NCI-H2227 (cell line): Measurements from ENCODE around the gene UNC45B.
"Not testable (repeated sequence)": the region's sequence is repeated elsewhere in the genome, so short reads cannot be mapped to it uniquely, and the experiment has no call there.

ENCODE experiments used
- DNase-seq: peaks from one replicate; lab custom pipeline; 2025; ENCODE audit not compliant: unreplicated experiment; lab: John Stamatoyannopoulos, UW

The UNC45B gene

DNA sequence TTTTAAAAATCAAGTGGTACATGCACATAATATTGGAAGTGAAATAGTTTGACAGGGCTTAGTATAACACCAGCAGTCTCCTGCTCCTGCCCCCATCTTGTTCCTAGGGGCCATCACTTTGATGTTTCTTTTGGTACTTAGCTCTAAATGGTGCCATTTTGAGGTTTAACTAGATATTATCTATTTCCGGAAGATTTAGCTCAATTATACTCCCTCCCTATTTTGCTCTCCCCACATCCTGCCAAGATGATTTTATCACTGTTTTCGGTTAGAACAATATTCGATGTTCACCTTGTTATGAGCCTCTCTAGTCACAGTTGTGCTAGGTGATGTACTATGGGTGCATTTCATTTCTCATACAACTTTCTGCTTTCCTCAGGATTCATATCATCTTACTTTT, 66.6 kb downstream of the UNC45B start:
- no peak for DNase-seq

DNA sequence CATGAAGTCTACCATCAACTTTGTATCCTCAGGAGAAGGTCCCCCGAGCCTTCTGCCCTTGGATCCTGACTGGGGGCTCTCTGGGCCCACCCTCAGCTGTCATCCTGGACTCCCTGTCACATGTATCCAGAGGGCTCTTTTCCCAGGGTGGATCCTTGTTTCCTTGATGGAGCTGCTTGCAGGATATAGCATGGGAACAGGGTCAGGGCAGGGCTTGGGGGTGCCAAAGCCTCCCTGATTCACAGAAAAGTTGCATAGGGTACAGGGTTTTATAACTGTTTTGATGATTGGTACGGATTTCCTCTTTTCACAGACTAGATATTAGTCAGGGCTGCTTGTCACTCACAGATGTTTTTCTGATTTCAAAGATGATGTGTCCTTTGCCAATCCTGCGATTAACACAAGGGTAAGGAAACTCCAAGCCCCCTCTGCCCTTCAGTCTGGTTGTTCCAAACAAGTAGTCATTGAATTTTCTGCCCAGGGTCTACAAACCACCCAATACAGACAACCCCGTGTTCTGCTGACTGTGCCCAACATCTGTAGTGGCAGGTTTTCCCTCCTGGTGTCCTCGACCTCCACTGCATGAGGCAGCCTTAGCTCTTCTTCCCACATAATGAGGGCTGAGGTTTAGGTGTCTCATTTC, 67.1 kb downstream of the UNC45B start:
- DNase-seq: no peak

DNA sequence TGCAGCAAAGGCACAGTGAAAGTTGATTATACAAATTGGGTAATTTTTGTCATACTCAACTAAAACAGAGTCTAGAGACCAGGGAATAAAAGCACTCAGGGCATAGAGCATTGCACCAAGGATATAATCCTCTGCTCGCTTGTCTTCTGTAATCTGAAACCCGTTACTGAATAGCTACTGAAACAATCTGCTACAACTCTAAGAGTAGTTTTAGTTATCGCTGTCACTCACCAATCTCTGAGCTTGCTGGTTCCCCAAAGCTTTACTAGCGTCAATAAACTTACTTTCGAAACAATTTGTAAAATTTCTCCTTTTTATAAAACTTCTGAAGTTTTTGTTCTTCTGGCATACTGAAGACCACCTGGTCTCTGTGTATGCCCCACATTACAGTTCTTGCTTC, 69.5 kb downstream of the UNC45B start:
- no peak for DNase-seq

DNA sequence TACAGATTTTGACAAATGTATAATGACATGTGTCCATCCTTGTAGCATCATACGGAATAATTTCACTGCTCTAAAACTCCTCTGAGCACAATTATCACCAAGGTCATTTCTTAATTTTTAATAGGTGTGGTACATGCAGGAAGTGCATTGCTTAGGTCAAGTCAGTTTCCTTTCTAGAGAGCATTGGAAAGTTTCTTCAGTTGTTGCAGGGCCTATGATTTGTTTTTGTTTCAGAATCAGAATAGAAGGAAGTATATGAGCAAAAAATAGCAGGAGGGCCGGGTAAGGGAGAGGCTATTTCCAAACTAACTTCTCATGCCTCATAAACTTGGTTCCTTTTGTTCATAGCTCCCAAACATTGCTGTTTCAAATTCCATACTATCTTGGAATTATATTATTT, 71.3 kb downstream of the UNC45B start:
- DNase-seq: no peak

DNA sequence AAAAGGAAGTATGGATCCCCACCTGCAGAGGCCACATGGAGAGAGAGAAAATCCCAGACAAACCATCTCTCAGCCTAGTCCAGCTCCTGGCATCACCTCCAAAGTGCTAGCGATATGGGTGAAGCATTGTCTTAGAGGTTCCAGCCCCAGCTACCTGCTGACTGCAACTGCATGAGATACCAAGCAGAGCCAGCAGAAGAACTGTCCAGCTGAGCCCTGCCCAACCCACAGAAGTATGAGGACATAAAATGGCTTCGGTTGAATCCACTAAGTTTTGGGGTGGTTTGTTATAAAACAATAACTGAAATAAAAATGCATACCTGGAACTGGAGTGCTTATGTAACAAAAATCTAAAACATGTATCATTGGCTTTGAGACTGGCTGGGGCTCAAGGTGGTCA, 74.8 kb downstream of the UNC45B start:
- DNase-seq: no peak

DNA sequence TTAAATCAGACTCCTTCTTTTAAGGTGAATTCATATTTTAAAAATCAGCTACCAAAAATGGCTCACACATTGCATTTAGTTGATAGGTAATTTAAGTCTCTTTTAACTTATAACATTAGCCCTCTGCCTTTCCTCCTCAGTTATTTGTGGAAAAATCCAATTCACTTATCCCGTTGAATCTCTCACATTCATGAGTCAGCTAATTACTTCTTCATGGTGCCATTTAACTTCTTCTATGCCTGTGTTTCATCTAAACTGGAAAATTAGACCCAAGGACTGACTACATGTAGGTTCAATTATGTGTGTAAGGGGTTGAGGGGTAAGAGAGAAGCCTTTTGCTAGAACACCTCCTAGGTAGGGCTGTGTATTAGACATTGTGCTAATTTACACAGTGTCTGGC, 76.8 kb downstream of the UNC45B start:
- DNase-seq: no peak

DNA sequence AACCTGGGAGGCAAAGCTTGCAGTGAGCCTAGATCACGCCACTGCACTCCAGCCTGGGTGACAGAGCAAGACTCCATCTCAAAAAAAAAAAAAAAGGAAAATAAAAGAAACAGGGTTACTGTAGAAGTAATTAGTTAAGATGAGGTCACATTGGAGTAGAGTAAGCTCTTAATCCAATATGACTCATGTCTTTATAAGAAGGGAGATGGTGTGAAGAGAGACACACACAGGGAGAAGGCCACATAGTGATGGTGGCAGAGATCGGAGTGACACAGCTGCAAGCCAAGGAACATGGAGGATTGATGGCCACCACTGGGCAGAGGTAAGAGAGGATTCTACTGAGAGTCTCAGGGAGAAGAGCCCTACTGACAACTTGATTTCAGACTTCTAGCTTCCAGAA, 79.9 kb downstream of the UNC45B start:
- DNase-seq: no peak

DNA sequence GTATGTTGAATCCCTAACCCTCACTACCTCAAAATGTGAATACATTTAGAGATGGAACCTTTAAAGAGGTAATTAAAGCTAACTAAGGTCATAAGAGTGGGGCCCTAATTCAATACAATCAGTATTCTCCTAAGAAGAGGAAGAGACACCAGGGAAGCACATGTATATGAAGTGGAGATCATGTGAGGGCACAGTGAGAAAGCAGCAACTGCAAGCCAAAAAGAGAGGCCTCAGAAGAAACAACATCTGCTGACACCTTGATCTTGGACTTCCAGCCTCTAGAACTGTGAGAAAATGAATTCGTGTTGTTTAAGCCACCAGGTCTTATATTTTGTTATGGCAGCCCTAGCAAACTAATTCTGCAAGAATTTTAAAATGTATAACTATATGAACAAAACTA, 82.0 kb downstream of the UNC45B start:
- DNase-seq: no peak

DNA sequence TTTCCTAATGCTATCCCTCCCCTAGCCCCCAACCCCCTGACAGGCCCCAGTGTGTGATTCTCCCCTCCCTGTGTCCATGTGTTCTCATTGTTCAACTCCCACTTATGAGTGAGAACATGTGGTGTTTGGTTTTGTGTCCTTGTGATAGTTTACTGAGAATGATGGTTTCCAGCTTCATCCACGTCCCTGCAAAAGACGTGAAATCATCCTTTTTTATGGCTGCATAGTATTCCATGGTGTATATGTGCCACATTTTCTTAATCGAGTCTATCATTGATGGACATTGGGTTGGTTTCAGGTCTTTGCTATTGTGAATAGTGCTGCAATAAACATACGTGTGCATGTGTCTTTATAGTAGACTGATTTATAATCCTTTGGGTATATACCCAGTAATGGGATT, 86.7 kb downstream of the UNC45B start:
- DNase-seq: not testable (repeated sequence)

DNA sequence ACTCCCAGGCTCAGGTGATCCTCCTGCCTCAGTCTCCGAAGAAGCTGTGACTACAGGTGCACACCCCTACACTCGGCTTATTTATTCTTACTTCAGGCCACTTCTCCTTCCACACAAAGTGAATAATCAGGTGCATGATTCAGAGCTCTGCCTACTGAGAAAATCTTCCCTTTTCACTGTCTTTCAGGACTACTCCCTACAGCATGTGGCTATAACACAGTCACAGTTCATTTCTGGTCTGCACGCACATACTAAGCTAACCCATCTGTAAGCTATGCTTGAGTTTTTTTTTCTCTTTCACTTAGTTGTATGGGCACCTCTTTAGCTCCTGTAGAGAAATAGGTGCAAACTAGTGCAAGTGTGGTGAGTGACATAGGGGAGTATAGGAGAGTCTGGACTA, 87.7 kb downstream of the UNC45B start:
- no peak for DNase-seq

DNA sequence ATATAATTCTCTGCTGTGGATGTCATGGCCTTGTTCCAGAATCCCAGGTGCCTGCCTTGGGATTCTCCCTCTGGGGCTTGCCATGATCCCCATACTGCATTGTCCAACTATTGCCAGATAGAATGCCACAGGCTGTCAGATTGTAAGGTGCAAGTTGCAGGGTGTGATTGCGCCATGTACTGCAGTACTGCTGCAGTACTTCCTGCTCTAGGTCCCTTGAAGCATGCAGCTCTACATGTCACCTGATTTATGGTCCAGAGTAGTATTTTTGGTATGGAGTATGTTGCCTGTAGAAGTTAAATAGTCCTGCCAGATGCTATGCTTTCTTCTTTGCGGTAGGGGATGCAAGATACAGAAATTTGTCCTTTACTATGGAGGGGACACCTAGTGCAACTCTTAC, 88.3 kb downstream of the UNC45B start:
- DNase-seq: no peak

DNA sequence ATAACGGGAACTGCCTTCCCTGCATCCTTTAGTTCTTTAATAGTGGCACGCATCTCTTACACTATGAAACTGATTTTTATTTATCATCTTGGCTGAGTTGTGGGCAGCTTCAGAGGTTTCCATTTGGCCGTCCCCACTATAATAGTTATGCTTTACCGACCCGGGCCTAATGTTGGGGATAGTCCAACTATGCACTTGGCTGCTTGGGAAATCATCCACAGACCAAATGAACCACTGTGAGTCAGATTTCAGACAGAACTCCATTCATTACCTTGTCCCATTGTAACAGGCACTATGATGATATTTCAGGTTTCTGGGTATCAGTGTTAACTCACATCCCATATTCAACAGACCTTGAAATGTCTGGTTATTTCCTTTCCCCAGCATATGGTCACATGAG, 89.2 kb downstream of the UNC45B start:
- DNase-seq: no peak

DNA sequence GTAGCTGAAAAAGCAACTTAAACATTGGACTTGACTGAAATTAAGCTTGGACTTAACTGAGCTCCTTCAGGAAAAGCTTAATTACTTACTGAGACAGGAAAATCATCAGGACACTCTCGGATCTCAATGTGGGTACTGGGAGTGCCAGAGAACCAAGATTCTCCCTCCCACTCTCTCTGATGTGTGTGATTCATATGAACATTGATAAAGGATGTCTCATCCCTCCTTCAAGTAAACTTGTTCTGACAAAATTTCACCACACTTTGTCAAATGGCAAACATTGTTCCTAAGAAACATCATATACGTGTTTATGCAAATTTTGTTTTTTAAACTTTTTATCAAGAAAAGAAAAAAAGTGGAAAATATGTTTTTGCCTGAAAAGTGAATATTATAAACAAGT, 91.2 kb downstream of the UNC45B start:
- no peak for DNase-seq
